H4 (cell line): ENCODE data around the gene LY6G6C. TPM values are rescaled to one million over a fixed set of nuclear protein-coding genes. Genes with fewer than 3 reads are reported as not detected.

Experiments
- DNase-seq: peaks from one replicate; pipeline ENCODE4 v3.0.0-alpha.2; 2015; ENCODE audit warnings: low spot score
- total RNA-seq: library from RNA; depleted of rRNA; stranded (reverse); fragments of >200 nt; shearing (Covaris generic); gene quantifications from 2 replicates; pipeline ENCODE4 v1.2.3, GENCODE V29; 2014; rRNA removed

The LY6G6C gene, protein sequence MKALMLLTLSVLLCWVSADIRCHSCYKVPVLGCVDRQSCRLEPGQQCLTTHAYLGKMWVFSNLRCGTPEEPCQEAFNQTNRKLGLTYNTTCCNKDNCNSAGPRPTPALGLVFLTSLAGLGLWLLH
- total RNA-seq = not detected in 2 replicates

DNA sequence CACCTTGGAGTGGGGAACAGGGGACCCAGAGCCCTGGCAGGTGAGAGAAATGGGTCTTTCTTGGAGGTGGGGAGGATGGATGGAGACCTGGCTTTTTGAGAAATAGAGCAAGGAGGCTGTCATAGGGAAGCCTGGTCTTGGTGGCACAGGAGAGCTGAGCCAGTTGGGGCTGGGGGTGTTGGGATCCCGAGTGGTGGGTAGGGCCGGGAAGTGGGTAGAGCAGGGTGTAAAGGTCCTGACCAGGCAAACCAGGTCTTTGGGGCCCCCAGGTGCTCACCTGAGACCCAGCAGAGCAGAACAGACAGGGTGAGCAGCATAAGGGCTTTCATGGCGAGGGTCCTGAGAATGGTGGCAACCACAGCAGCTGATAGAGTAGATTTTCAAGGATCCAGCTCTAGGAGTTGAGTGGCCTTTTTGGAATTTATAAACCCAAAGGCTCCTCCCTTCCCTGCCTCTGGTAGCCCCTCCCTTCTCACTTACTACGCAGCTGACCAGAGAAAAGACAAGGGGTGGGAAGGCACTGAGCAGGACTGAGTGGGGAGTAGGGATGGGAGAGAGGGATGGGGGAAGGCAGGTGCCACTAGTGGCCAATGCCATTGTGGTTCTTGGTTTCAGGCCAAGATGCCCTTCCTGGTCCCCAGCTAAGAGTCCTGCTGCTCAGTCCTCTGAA, at the start of gene LY6G6C:
Gene LY6G6C (minus strand): TSS at position 396 of the 670 bp plus-strand sequence. CDS start 67 bp downstream, at position 329.
- no peak for DNase-seq

GRCh38 chr6:31770860-31771259, 49.3 kb upstream of the LY6G6C start:
- no peak for DNase-seq

DNA sequence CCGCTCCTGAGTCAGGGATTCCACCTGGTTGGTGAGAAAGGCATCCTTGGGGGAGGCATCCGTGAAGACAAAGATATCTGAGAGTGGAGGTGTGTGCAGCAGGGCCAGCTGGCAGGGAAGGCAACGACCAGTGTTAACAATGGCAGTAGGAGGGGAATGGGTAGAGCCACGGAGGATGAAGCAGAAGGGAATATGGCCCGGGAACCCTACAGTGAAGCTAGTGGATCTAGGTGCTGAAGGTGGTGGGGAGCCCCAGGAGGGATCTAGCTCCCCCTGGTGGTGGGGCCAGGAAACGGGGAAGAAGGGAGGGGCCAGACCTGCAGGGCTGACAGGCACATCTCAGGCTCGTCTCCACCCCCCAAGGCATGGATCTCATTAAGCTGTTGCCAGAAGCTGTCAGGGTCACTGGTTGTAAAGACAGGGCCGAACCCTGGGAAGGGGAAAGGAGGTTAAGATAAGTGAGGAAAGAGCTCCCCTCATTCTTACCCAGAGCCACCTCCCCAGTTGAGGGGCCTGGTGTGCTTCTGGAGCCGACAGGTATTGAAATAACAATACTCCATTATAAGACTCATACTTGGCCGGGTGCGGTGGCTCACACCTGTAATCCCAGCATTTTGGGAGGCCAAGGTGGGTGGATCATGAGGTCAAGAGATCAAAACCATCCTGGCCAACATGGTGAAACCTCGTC, 48.3 kb upstream of the LY6G6C start:
- no peak for DNase-seq

- DNase-seq = no peak
Observed at GRCh38 chr6:31768363-31769257, 47.1 kb upstream of the LY6G6C start.

DNA sequence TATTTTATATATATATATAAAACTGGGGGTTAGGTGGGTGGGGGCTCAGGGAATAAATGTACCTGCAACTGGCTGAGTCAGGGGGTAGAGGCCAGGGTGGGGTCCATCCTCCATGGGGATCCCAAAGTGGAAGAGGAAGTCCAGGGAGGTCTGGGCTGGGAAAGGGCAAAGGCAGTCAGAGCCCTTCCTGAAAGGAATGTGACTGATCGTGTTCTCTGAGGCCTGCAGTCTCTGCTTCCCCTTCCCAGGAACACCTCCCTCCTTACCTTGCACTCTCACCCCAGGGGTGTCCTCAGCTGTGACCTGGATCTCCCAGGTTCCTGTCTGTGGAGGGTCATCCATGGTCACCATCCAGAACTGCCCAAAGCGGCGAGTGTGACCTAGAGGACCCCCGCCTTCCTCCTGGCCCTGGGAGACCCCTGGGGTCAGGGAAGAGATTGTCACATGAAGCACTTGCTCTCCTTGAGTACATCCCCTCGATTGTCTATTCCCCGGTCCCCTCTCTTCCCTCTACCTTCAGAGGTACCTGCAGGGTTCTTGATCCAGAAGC, 45.6 kb upstream of the LY6G6C start:
- DNase-seq = no peak

DNA sequence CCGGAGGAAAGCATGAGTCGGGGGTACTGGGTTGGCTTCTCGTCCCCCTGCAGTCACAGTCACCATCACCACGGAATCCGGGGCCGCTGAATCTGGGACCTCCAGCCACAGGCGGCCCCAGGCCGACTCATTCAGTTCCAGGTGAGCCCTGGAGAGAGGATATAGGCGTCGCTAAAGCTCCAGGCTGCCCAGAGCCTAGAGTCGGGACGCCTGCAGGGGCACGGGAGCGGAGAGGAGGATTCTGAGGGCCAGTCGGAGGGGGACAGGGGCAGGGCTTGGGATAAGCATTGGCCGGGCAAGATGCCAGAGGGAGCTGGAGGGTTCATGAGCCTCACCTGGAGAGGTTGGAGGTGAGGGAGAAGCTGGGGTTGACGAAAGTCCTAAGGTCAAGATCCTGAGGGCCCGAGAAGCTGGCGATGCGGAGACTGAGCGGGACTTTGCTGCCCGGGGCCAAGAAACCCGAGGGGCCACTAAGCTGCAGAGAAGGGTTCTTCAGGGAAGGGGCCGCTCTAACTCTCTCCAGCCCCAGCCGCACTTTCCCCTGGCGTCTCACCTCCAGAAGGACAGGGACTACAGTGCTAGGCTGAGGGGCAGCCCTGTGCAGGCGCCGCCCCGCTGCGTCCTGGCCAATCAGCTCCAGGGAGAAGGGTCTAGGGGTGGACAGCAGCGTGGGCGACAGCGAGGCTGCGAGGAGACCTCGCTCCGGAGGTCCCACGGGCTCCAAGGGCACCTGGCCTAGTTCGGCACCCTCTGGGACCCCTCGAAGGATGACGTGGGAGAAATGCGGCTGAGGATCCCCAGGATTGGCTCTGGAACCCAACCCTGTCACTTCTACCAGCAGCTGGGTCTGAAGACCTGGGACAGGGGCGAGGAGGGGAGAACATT, 44.6 kb upstream of the LY6G6C start:
- no peak for DNase-seq

DNA sequence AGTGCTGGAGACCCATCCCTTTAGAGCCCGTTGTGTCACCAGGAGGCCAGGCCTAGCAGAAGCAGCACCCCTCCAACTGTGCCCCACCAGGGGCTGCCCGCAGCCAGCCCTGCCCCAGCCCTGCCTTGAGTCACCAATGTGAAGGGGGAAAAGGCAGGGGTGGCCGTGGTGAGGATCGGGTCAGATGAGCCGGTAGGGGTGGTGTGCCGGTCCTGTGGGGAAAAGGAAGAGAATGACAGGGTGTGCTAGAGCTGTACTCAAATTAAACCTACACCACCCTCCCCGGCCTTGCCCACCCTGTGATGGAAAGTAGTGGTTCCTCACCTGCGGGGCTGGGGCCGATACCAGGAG, 44.0 kb upstream of the LY6G6C start:
- DNase-seq = no peak

- DNase-seq = no peak
Observed at GRCh38 chr6:31764198-31764597, 42.7 kb upstream of the LY6G6C start.

DNA sequence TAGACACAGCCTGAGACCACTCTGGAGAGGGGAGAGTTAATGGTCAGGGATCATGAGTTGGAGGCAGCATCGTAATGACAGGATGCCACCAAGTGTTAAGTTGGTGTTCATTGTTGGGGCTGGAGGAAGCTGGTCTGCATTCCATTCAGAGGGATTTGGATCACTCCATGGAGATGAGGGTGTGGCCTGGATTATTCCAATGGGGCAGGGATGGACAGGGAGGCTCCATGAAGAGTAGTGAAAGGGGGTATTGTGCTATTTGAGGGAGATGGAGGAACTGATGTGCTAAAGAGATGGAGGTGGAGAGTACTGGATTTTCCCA, 42.0 kb upstream of the LY6G6C start:
- DNase-seq = no peak

DNA sequence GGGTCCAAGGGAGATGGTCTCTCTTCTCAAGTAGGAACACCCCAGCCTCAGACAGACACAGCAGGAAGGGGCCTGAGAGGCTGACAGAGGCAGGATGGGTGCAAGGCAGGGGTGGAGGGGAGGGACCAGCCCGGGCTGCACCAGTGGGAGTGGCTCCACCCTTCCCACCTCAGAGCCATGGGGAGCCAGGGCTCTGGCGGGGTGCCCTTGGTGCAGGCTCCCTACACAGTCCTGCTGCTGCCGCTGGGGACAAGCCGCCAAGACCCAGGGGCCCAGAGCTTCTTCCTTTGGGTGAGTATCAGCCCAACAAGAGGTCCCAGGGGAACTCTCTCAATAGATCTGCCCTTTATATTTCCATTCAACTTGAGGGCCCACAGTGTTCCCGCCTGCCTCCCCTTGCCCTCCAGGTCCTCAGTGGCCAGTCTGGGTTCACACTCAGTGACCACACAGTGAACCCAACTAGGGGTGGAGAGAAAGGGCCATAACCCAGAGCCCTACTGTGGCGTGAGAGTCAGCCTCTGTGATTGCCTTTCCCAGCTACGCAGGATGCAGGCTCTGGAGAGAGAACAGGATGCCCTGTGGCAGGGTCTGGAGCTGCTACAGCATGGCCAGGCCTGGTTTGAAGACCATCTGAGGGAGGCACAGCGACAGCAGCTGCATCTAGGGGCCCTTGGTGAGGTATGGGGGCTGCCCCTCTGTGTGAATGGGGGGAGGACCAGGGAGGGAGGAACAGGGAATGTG, 41.5 kb upstream of the LY6G6C start:
- DNase-seq = no peak

- no peak for DNase-seq
Observed at GRCh38 chr6:31762356-31762755, 40.8 kb upstream of the LY6G6C start, which contains the start of gene SAPCD1. TSS of gene SAPCD1 (plus strand) at chr6:31762656. CDS start at chr6:31763055, 399 bp downstream.

DNA sequence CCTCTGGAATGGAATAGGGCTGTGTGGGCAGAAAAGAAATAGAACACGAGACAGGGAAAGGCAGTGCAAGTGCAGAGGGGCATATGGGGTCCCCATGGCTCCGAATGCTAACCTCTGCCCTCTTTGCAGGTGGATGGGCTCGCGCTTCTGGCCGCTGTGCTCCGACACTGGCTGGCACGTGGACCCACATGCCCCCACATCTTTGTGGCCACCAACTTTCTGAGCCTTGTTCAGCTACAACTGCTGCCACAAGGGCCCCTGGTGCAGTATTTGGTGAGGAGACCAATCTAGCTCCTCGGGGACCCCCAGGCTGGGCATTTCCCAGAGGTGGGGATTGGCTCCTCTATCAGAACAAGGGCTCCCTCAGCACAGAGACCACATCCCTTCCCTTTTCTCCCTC, 39.8 kb upstream of the LY6G6C start:
- no peak for DNase-seq

DNA sequence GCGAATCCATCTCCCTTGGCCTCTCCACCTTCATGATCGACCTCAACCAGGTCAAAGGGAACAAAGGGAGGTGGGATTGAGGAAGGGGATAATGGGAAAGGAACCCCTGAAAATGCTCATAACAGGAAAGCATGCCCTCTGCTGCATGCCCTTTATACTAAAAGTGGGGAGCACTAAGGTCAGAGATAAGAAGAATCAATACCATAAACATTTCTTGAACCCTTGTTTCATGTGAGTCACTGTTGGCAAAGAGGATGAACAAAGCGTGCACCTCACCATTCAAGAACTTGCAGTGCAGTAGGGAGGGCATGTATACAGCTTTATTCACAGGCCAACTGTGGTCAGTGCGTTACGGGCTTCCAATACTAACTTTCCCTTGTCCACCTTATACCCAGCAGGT, 39.2 kb upstream of the LY6G6C start:
- no peak for DNase-seq

DNA sequence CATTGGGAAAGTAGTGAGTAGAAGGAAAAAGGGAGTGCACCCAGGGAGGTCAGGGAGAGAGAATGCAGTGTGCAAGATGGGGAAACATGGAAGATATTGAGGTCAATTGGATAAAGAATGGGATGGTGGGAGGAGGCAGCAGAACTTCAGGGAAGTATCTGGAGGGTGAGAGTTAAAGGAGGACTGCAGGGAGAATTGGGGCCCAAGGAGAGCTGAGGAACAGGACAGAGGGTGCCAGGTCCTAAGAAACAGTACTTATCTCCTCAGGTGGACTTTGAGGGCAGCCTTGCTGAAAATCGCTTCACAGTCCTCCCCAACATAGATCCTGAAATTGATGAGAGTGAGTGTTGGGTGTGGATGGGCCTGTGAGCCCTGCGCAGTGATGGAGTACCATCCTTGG, 36.7 kb upstream of the LY6G6C start:
- no peak for DNase-seq

DNA sequence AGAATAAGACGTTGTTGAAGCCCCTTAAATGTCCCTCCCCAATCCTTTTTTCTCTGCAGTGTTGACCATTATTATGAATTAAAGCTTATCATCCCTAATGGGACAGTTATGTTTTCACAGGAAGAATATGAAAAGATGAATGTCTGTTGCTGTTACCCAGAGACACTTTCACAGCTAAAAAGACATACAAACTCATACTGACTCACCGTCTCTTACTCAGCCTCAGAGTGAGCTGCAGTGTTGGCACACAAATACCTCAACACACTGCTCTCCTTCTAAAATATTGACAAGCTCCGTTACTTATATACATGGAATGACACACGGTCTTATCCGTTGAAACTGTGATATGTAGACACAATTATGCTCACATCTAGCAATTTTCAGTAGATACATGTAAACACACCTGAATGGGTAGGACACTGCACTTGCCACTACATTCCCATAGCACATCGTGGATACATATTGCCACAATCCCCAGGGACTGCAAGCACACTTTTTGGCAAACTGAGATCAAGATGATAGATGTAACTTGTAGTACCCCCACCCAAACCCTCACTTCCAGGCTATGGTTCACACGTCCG, 31.3 kb upstream of the LY6G6C start:
- no peak for DNase-seq

- DNase-seq = peak; percentile 52
Observed at GRCh38 chr6:31750411-31751022, 29.0 kb upstream of the LY6G6C start.

- no peak for DNase-seq
Observed at GRCh38 chr6:31749301-31750036, 27.9 kb upstream of the LY6G6C start.

GRCh38 chr6:31744422-31744821, 22.9 kb upstream of the LY6G6C start:
- DNase-seq = no peak

DNA sequence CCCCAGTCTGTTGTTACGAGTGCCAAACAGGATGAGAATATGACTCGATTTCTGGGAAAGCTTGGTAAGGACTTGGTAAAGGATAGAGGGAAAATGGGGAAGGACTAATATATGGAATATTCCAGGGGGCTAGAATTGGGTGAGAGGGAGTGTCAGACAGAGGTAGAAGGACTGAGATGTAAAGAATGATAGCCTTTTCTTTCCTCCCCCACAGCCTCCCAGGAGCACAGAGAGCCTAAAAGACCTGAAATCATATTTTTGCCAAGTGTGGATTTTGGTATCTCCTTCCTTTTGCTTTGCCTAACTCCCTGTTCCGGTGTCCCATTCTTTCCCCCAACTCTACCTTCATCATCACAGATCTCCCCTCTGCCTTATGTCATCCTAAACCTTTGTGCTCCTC, 21.3 kb upstream of the LY6G6C start:
- DNase-seq = no peak
